HL-60/S4 (cell line): ENCODE measurements around the gene ADGRL4.
"Not testable (repeated sequence)": the region's sequence is repeated elsewhere in the genome, so short reads cannot be mapped to it uniquely, and the experiment has no call there.

ENCODE experiments used
- in situ Hi-C: fragments of 300-500 bp; cut with MboI; formaldehyde crosslinking; loops from 2 replicates; pipeline ENCODE4 v1.14.3; 2022; ENCODE audit warnings: low sequenced_read_pairs

ADGRL4 gene

DNA sequence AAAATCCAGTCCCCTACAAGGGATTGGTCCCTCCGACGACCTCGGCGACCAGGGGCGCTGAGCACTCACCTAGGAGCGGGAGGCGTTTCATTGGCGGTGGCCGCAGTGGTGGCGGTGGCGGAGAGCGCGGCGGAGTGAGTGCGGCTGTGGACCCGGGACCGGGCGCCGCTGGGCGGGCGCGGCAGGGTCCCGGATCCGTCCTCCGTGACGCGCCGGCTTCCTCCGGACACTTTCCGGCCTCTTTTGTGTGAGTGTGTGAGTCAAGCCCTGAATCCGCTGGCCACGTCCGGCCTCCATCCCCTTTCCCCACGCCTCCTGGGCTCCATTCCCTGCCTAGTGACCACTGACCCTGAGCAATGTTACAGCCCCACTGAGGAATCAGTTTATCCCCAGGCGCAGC, at the start of gene ADGRL4:
Gene ADGRL4 (minus strand): TSS at position 167 of the 400 bp plus-strand sequence. CDS start 76 bp downstream, at position 91.
- in situ Hi-C loops, result no loop called here

DNA sequence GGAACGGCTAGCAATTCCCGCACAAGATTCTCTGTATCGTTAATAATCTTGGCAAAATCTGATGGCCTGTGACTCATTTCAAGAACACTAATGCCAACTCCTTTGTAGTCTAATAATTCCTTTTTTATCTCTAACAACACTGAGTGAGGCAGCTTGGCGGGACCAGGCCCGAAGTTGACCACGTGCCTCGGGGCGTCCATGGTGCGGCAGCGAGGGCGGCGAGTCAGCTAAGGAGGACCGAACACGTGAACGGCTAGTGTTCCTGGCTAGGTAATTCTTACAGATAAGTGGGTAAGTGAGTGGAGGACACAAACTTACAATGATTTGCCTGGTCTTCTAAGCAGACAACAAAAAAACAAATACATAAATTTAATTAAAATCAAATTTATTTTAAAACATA, 49.3 kb upstream of the ADGRL4 start:
- in situ Hi-C loops, result no loop called here

DNA sequence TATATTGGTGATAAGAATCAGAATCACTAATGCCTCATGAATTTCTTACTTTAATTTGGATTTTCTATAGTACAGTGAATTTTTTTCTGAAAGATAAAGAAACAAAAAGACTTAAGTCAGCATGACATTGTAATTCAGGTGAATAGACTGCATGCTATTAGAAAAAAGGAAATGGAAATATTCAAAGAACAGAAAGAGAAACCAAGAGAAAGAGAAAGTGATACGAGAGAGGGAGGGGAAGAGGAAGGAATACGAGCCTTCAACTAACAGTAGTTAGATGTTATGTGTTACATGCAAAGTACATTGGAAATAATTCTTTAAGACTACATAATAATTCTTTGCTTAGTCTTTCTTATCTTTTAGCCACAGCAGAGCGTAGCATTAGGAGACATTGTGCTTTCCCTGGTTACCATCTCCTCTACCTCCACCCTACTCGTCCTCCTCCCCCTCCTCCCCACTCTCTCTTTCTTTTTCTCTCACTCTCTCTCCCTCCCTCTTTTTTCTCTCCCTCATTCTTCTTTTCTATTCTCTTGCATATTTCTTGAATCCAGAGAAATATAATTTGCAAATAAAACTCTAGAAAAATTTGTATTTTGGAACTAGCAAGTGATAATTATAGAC, 46.4 kb upstream of the ADGRL4 start:
- in situ Hi-C loops, result no loop called here

DNA sequence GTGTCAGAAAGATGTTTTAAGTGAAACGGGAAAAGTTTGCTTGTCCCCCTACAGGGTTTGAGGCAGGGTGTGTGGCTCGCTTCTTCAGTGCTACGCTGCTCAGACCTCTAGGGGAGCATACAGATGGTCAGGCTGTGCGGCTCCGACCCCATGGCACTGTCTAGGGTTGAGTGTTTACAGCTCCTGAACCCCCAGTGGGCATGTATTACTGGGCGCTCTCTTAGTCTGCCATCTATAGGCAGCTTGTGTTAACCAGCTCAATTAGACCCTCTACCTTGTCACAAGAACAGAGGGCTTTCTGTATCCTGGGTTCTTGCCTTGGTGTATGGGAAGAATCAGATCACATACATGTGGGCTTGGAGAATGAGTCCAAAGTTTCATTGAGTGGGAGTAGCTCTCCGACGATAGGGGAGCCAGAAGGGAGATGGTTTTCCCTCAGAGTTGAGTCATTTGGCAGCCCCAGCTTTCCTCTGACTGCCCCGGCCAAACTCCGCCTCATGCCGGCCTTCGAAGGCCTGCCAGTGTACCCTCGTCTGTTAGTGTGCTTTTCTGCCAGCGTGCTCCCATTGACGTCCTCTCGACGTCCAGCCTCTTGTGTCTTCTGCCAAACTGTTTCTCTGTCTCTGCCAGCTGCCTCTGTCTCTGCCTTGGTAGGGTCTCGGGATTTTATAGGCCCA, 38.6 kb upstream of the ADGRL4 start:
- in situ Hi-C loops, result no loop called here

DNA sequence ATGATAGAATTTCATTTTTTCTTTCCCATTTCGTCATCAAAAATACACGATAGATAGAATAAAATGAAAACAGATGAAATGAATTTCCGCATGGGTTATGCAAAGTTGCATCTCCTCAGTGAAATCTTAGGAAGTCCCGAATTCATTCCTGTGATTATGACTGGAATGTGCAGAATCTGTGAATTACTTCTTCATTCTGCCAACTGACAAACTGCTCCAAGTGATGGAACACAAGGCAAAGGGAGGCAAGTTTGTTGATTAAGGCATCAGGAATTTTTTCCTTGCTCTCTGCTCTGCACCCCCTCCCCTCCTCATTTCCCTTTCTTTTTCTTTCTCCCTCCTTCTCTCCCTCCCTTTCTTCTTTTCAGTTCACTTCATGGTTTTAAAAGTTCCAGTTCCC, 37.0 kb upstream of the ADGRL4 start:
- in situ Hi-C loops, result no loop called here

DNA sequence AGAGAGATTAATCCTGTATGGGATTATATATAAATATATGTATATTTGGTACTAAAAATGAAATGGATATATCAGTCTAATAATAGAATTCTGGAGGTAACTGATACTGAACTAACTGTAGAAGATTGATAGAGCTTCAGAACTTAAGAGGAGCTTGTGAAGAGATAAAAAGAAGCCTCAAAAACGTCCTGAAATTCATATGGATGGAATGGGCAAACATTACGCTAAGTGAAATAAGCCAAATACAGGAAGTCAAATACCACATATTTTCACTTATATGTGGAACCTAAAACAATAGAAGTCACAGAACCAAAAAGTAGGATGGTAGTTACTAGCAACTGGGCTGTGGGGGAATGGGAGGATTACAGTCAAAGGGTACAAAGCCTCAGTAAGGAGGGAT, 36.0 kb upstream of the ADGRL4 start:
- in situ Hi-C loops, result no loop called here

DNA sequence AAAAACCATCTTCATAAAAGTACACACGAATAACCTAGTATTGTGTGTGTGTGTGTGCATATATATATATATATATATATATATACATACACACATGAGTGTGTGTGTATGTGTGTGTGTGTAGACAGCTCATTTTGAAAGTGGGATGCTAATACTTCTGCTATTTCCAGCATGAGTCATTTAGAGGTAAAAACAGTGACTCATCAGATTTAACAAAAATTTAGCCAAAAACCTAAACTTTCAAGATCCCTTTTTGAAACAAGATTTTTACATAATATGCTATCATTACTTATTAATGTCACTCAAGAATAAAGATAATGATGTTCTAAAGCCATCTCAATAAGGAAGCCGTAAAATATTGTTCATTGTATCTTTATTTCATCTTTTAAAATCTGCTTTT, 35.6 kb upstream of the ADGRL4 start:
- in situ Hi-C loops, result no loop called here

DNA sequence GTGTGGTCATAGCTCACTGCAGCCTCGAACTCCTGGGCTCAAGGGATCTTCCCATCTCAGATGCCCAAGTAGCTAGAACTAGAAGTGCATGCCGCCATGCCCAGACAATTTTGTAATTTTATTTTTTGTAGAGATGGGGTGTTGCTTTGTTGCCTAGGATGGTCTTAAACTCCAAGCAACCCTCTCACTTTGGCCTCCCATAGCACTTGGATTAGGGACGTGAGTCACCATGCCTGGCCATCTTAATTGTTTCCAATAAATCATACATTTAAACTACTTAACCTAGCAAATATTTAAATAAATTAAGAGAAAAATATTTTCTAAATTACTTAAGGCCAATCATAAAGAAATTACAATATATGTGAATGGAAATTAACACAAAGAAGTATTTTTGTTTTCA, 35.1 kb upstream of the ADGRL4 start:
- in situ Hi-C loops, result no loop called here

DNA sequence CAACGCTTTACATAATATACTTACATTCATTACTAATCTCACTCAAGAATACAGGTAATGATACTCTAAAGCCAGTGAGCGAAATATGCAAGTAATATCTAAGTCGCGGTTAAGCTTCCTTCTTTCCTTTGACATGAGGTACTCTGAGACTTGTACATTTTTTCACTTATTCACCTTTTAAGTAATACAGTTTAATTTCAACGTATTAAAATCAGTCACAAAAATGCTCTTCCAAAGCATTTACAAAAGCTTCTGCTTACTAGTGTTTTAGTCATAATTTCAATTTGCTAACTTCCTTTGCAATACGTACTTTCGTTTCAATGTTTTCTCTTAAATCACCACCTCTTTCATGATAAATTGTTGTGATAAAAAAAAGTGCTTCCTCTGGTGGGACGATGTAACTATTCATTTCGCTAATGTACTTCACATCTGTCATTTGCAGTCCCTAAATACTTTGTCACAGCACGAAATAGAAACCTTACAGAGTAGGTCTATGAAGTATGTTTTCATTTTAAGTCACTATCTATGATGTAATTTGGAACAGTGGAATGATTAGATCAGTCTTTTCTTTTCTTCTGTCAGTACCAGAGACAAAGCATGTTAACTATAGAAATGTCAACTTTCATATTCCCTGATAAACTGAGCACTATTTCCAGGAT, 34.0 kb upstream of the ADGRL4 start:
- in situ Hi-C loops, result no loop called here

DNA sequence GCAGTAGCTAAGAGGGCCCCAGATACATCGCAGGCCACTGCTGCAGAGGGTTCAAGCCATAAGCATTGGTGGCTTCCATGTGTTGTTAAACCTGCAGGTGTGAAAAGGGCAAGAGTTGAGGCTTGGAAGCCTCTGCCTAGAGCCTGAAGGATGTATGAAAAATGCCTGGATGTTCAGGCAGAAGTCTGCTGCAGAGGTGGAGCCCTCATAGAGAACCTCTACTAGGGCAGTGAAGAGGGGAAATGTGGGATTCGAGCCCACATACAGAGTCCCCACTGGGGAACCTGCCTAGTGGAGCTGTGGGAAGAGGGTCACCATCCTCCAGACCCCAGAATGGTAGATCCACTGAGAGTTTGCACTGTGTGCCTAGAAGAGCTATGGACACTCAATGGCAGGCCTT, 30.6 kb upstream of the ADGRL4 start:
- in situ Hi-C loops, result no loop called here

DNA sequence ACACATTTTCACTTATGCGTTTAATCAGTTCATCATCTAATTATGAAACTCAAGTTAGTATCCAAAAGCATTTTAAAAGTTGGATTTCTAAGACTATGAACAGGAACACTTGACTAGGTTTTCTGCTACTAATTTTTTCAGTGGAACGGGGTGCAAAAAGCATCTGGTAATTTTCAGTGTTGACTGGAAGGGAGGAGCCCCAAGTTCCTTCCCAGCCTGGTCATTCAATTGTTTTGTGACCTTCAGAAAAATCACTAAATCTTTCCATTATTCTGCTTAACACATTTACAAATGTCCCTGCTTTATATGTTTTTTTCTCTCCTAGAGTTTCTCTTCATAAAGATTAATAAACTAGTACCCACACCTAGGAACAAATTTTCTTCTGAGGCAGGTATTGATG, 6.0 kb upstream of the ADGRL4 start:
- in situ Hi-C loops, result no loop called here

DNA sequence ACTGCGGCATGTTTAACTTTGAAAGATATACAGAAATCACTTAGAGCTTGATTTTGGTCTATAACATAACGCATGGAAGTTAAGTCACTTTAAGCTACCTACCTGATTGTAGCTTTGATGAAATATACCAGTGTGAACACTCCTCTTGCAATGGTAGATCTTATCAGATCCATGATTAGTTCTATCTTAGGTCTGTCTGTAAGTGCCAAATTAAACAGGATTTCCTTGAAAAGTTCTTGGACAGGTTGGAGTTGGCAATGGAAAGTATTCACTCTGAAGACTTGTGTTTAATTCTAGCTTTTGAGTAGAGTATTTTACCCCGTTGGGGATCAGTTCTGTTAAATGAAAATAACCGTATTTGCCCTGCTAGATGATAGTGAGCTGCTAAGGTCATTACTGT, 4.1 kb upstream of the ADGRL4 start:
- in situ Hi-C loops, result no loop called here

DNA sequence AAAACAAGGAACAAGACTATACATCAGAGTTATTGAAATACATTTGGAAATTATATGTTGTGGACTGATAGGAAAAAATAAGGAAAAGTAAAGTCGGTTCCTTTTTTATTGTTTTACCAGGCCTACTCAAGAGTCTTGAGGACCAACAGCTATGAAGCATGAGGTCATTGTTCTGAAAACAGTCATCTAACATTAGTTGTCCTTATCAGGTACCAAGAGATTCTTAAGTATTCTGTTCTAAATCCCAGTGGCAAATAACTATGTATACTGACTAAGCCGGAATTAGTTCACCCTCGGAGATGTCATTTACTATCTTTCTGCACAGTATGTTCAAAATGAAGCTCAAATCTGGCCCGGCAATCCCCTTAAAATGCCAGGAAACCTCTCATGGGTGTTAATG, 585 bp downstream of the ADGRL4 start:
- in situ Hi-C loops, result no loop called here

DNA sequence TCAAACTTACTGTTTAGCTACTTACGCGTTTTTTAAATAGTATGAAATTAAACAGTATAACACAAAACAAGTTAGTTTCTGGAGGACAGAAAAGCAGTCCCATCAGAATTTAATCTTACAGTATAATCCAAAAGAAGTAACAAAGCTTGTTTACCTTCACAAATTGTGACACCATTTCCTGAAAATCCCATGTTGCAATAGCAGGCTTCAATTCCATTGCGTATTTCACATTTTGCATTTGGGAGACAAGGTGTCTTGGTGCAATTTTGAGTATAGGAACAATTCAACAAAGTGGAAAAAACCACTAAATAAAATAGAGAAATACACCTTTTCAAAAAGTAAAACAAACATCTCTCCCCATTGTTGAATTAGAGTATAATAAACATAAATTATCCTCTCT, 1.6 kb downstream of the ADGRL4 start:
- in situ Hi-C loops, result no loop called here

DNA sequence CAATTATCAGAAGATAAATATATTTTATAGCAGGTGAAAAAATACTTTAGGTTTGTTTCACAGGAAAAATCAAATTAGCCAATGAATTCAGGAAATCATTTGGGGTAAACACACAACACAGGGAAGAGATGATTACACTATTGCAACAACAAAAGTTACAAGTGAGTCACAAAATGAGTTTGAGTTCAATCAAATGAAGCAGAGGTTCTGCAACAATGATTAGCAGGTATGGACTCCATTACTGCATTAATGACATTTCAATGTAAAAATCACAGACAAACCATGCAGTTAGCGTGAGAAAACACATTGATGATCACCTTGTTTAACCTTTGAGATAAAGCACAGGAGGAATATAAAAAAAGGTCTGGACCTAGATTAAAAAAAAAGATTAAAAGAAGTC, 9.7 kb downstream of the ADGRL4 start:
- in situ Hi-C loops, result no loop called here

DNA sequence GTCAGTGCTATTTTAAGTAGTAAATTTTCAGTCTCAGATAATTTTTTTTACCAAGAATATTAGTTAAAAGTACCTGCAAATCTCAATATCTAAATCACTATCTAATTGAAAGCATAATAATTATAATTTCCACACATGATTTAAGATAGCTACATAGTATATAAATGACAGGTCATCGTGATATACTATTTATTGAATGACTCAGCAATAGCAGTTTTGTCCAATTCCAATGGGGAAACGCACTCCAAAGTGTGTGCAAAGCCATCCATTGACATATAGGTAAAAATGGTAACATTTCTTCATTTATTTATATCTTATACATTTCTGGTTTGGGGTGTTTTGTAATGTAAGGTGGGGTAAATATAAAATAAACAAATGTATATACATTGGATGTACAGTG, 19.5 kb downstream of the ADGRL4 start:
- in situ Hi-C loops, result no loop called here

DNA sequence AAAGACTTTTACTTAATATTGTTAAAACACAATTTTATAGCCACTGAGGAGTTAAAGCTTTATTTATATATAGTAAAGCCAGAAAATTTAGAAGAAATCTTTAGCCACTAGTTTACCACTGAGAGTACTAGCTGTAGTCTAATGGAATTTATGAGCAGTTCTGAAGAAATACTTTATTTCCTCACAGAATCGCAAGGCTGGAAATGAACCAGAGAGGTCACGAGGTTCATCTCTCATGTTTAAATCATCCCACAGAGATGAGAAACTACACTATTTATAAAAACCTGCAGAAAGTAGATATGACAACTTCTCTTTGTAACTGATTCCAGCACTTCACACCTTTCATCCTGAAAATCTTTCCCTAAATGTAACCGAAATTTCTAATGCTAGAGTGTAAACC, 26.0 kb downstream of the ADGRL4 start:
- in situ Hi-C loops, result no loop called here

DNA sequence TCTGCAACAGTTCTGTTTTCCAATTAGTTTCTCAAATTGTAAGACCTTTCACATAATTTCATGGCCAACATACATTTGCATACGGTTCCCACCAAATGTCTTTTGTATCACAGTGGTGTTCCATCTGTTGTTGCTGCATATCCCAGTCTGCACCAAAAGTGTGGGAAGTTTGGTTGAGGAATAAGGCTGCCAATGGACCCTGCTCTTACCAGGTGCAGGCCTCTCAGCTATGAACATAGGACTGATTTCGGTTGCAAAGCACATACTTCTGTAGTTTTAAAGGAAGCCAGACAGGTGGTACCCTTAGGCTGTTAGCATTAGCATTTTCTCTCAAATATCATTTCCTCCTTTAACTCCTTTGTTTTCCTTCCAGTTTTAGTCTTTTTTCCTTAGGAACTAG, 33.8 kb downstream of the ADGRL4 start:
- in situ Hi-C loops, result no loop called here

DNA sequence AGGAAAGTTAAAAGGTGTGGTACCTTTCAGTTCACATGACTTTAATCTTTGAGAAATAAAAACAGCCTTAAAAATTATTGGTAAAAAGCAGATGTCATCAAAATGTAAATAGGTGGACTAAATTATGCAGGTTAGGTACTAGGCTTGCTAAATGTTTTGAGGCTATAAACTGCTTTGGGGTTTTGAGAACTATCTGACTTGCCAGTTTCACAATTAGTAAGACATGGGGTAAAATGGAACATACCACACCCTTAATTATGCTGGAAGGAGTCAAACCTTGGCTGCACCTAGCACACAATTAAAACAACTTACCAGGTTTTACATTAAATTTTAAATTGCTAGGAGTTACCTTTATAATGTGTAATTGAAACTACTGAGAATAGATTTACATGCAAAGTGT, 39.4 kb downstream of the ADGRL4 start:
- in situ Hi-C loops, result not testable (repeated sequence)

DNA sequence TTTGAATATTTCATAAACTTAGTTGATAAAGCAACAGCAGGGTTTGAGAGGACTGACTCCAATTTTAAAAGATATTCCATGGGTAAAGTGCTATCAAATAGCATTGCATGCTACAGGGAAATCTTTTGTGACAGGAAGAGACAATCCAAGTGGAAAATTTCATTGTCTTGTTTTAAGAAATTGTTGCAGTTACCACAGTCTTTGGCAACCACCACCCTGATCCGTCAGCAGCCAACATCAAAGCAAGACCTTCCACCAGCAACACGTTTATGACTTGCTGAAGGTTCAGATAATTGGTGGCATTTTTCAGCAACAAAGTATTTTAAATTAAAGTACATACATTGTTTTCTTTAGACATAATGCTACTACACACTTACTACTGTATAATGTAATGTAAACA, 47.8 kb downstream of the ADGRL4 start:
- in situ Hi-C loops, result no loop called here

DNA sequence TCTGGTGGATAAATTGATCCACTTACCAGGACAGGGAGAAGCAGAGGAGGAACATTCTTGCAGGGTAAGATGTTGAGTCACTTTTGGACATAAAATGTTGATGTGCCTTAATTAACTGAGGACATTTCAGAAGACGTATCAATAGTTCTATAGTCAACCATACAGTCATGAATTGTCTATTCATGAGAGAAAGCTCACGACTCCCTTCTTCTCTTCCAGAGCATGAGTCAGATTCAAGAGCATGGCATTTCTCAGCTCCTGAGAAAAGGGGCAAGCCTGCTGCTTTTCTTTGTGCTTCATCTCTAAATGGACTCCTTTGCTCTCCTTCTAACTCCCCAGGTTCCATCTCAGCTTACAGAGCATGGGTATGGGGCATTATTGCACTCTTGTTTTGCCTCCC, 55.7 kb downstream of the ADGRL4 start:
- in situ Hi-C loops, result no loop called here

DNA sequence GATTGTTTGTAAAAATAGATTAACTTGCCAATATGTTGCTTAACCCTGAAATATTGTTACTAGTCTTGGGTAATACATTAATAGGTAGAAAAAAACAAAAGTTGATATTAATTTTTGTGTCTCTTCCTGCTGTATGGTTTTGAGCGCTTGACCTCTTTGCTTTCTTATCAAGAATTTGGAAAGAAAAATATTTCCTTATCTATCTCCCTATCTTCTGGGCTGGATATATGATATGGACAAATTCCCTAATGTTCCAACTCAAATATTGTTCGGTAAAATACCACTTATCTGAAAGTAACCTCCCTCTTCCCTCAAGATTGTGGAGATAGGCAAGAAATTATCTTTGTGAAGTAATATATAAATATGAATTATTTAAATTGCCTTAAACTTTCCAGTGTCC, 57.3 kb downstream of the ADGRL4 start:
- in situ Hi-C loops, result no loop called here

DNA sequence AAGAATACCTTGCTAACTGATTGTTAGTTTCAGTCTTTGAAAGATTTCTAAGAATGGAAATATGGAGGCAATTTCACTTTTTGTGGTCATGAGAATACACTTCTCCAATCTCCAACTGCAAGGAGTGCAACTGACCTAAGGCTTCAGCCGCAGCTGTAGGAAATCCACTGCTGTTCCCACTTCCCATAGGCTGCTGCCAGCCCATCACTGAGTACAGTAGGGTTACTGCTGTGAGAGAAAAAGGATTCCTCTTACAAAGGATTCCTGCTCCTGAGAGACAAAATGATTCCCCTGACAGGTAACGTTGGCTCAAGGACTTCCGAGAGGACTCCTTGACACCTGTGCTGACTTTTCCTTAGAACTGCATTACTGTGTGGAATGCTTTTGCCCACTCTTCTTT, 87.4 kb downstream of the ADGRL4 start:
- in situ Hi-C loops, result no loop called here
